Measurements from ENCODE around the gene CUX1.

Gene CUX1

DNA sequence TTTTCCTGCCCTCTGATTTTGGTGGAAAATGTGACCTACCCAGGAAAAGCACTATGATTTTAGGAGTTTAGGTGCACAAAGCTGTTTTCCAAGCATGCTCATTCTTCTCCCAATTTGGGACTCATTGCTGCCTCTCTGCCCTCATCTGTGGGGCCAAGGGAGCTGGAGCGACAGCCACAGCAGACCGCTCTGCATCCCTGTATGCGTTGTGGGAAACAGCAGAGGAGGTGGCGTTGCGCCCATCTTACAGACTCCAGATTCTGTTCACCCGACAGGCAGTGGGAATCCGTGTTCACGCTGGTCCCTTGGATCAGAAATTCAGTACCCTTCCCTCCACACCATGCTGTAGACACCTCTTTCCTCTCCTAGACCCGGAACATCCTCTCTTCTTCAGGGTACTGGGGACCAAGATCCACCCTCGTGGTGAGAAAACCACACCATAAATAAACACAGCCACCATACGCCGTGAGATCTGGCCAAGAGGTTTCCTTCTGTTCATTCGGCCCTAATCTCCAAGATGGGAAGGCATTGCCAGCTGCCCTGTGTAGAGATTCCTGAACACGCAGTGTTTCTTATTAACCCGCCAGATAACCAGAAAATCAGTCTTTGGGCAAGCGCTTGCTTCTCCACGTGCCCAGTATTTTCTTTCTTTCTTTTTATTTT lies 87.9 kb downstream of the CUX1 start:
- Mint-ChIP-seq H3K27me3 (no peaks in the 10 kb centered on the region), H3K27ac (peak overlapping the region; percentile 75), H3K36me3 (peaks cover 0 to 4% of the 10 kb centered on the region in 2 donors), H3K4me3 (no peak overlapping the region), H3K4me1 (peaks cover 16 to 36% of the 10 kb centered on the region in 2 donors), H3K9me3 (no peaks in the 10 kb centered on the region)
- no peak for DNase-seq
- no peak for ATAC-seq (replicated peaks)

DNA sequence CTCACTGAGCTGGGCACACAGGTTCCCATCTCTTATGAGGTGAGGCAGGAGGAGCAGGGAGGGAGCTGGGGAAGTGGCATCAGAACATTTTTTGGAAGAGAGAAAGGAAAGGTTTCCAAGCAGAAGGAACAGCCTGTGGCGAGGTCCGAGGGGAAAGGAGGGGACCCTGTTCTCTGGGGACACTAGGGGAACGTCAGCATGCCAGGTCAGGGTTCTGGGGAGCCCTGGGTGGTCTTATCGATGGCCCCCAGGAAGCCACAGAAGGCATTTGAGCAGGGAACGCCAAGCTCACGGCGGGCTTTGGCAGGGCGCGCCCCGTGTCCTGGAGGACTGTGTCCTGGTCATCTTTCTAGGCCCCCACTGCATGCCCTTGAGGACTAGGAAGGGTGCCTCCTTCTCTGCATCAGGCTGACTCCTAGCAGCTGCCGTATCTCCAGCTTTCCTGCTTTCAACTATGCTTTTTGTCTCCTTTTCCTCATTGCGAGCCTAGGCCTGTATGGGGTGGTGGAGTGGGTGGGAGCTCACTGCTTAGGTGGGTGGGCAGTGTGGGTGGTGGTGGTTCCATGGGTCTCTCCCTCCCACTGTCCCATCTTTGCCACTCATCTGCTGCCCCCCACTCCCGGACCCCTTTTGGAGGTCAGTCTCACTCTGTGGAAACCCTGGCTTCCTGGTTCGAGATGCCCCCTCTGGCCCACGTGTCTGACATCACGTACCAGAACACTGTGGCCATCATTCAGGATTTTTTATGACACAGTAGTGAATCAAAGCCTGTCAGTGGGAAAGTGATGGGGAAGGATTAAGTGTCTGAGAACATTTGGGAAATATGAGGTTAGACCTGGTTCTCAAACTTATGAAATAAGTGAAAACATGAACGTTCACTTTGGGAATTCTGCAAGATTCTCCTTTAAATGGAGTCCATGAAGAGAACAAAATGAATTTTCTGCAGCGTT lies 89.1 kb downstream of the CUX1 start:
- no peak overlapping the region for H3K4me3 Mint-ChIP-seq
- peaks cover 19 to 39% of the 10 kb centered on the region in 2 donors for H3K4me1 Mint-ChIP-seq
- no peak for DNase-seq
- peaks cover 0 to 4% of the 10 kb centered on the region in 2 donors for H3K36me3 Mint-ChIP-seq
- no peaks in the 10 kb centered on the region for H3K9me3 Mint-ChIP-seq
- H3K27me3 Mint-ChIP-seq = no peaks in the 10 kb centered on the region
- ATAC-seq (replicated peaks) = no peak
- H3K27ac Mint-ChIP-seq = no peak overlapping the region

DNA sequence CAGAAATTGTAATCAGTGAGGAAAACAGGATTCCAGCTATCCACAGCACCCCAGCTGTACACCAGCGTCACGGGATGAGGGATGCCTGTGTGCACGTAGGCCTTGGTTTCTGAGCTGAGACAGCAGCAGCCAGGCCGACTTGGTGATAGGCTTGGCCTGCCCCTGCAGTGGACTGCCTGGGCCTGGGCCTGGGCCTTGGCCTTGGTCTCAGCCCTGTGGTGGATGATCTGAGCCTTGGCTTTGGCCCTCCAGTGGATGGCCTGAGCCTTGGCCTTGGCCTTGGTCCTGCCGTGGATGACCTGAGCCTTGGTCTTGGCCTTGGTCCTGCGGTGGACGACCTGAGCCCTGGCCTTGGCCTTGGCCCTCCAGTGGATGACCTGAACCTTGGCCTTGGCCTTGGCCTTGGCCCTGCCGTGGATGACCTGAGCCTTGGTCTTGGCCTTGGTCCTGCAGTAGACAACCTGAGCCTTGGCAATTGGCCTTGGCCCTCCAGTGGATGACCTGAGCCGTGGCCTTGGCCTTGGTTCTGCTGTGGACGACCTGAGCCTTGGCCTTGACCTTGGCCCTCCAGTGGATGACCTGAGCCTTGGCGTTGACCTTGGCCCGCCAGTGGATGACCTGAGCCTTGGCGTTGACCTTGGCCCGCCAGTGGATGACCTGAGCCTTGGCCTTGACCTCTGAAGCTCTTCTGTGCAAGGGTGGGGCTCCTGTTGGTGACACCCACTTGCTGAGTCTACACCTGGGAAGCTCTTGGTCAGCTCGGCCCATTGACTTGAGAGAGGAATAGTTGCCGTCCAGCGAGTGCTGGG lies 93.8 kb downstream of the CUX1 start:
- no peak for ATAC-seq (replicated peaks)
- H3K4me1 Mint-ChIP-seq = peaks cover 26 to 42% of the 10 kb centered on the region in 2 donors
- H3K9me3 Mint-ChIP-seq = no peaks in the 10 kb centered on the region
- DNase-seq = no peak
- no peaks in the 10 kb centered on the region for H3K27me3 Mint-ChIP-seq
- no peak overlapping the region for H3K4me3 Mint-ChIP-seq
- H3K36me3 Mint-ChIP-seq = peaks cover 6 to 20% of the 10 kb centered on the region in 2 donors
- no peak overlapping the region for H3K27ac Mint-ChIP-seq

DNA sequence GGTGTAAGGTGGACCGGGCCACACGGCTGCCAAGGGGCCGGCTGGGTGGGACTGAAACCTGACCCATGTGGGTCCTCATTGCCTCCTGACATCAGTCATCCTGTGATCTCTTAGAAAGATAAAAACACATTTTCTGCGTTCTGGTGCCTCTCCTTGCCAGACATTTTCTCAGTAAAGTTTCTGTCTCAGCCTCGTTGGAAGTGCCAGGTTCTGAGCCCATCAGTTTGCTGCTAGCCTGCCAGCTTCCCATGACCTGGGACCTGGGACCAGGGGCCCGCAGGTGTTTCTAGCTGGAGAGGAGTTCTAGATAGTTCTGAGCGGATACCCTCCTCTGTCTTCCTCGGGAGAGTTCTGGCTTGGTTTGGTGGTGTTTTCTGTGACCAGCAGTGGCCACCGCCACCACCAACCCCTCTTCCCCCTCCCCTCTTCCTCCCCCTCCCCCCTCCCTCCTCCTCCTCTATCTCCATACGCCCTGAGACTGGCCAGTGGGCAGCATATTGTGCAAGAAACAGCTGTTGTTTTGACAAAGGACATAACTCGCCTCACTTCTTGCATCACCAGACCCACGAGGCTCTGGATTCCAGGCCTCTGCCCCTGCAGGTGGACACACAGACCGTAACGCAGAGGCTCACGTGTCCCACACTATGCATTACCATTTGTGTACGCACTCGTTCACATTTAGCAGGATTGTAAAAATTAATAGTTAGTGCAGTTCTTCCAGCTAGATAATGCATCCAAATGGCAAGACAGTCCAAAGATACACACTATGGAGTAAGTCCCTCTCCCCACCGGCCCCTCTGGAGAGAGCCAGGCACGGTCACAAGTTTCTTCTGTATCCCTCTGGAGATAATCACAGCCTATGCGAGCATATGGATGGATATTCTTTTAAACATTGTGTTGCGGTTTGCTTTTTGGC lies 94.6 kb downstream of the CUX1 start:
- Mint-ChIP-seq H3K9me3 (no peaks in the 10 kb centered on the region), H3K27me3 (no peaks in the 10 kb centered on the region), H3K36me3 (peaks cover 13 to 29% of the 10 kb centered on the region in 2 donors), H3K27ac (no peak overlapping the region), H3K4me3 (no peak overlapping the region), H3K4me1 (peaks cover 26 to 40% of the 10 kb centered on the region in 2 donors)
- DNase-seq = no peak
- ATAC-seq (replicated peaks) = no peak

DNA sequence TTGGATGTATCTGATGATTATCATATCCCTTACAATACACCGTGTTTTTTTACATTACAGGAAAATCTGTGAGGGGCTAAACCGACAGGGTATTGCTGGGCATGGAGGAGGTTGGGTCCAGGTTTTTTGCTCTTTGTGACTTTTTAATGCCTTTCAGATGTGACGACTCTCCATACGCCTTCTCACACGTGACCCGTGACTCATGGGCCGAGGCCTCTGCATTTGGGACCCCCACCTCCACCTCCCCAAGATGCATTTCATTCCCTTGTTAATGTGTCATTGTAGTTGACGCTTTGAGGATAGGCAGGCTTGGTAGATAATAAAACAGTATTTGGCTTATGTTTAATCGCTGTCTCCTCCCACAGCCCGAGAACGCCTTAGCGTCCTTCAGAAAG lies 95.3 kb downstream of the CUX1 start:
- no peak for DNase-seq
- Mint-ChIP-seq H3K36me3 (peaks cover 14 to 32% of the 10 kb centered on the region in 2 donors), H3K9me3 (no peaks in the 10 kb centered on the region), H3K27me3 (no peaks in the 10 kb centered on the region), H3K4me1 (peaks cover 26 to 36% of the 10 kb centered on the region in 2 donors), H3K4me3 (no peak overlapping the region), H3K27ac (no peak overlapping the region)
- ATAC-seq (replicated peaks) = no peak

DNA sequence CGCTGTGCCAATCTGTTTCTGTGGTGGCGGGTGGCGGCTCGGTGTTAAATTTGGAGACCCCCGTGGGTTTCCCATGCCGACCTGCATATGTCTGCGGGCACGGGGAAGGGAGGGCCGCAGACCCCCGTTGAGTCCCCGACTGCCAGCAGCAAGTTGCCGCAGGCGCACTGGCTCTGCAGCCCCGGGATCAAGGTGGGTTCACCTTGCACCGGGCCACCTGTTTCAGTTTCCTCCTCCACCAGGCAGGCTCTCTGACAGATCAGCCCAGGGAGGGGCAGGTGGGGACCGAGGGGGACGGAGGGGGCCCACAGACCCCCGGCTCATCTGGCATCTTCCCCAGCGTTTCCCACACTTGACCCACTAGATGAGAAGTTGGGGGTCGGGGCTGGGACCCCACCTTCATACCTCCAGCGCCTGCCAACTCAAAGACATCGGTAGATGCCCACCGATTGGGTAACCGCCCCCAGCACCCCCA lies 95.9 kb downstream of the CUX1 start:
- H3K27ac Mint-ChIP-seq = no peak overlapping the region
- ATAC-seq (replicated peaks) (no peak), DNase-seq (no peak)
- peaks cover 24 to 35% of the 10 kb centered on the region in 2 donors for H3K4me1 Mint-ChIP-seq
- H3K36me3 Mint-ChIP-seq = peaks cover 17 to 37% of the 10 kb centered on the region in 2 donors
- no peak overlapping the region for H3K4me3 Mint-ChIP-seq
- H3K27me3 Mint-ChIP-seq = no peaks in the 10 kb centered on the region
- no peaks in the 10 kb centered on the region for H3K9me3 Mint-ChIP-seq

DNA sequence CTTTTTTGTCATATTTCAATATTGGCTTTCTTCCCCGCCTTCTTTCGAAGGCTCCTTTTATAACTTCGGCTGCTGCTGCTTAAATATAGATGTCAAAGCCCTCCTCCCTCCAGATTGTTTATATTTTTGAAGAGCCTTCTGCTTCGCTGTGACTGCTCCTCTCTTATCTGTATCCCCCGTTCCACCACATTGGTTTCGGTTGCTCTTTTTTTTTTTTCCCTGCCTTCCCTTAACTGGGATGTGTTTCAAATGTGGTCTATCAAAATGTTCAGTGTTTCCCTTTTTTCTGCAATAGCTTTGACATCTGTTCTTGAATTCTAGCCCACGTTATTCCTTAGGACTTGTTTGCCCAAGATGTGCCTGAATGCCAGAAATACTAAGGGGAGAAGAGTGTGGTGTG lies 96.4 kb downstream of the CUX1 start:
- Mint-ChIP-seq H3K4me1 (peaks cover 21 to 35% of the 10 kb centered on the region in 2 donors), H3K27me3 (no peaks in the 10 kb centered on the region), H3K36me3 (peaks cover 22 to 39% of the 10 kb centered on the region in 2 donors), H3K4me3 (no peak overlapping the region), H3K27ac (peak overlapping the region; percentile 42), H3K9me3 (no peaks in the 10 kb centered on the region)
- no peak for DNase-seq
- ATAC-seq (replicated peaks) = no peak

DNA sequence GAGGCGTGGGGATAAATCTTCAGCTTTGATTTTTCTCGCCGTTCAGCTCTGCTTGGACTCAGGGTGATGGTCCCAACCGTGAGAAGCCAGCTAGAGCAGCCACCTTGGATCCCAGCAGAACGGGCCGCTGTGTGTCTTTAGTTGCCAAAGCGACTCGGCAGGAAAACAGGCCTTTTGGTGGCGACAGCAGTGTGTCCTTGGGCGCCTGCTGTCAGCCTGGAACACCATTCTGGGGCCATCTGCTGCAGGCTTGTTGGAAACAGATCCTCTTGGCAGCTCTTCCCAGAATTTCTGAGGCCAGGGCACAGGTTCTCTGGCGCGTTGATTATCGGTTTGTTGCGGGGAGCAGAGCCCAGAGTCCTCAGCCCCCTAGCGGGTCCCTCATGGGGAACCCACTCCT lies 97.6 kb downstream of the CUX1 start:
- Mint-ChIP-seq H3K4me3 (no peak overlapping the region), H3K27me3 (no peaks in the 10 kb centered on the region), H3K27ac (no peak overlapping the region), H3K4me1 (peaks cover 26 to 35% of the 10 kb centered on the region in 2 donors), H3K9me3 (no peaks in the 10 kb centered on the region), H3K36me3 (peaks cover 29 to 48% of the 10 kb centered on the region in 2 donors)
- DNase-seq (no peak), ATAC-seq (replicated peaks) (no peak)

DNA sequence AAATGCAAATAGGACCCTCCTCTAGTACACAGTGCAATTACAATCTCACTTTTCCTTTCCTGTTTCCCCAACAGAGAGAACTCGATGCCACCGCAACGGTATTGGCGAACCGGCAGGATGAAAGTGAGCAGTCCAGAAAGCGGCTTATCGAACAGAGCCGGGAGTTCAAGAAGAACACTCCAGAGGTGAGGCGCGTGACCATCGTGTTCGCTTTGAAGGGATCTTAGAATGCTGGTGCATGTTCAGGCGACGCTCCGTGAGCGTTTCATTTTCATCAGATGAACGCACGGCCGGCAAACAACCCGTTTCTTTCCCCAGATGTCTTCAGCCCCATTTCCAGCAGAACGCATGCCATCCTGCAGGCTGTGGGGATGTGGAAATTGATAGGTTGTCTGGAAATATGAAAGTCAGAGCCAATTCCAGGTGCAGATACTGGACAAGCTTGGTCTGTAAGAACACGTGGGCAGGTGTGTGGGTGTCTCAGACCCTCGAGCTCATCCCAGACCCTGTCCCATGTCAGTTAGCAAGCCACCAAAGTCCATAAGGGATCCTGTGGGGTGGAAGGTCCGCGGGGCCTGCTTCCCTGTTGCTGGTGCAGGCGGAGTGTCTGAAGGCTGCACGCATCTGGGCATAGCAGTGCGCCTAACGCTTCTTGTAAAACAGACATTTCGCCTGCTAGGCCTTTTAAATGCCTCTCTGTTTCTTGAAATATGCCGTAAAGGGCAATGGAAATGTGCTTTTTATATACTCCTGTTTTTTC lies 98.8 kb downstream of the CUX1 start:
- ATAC-seq (replicated peaks) = no peak
- no peak overlapping the region for H3K4me3 Mint-ChIP-seq
- H3K36me3 Mint-ChIP-seq = peaks cover 29 to 48% of the 10 kb centered on the region in 2 donors
- no peak for DNase-seq
- H3K27ac Mint-ChIP-seq = no peak overlapping the region
- H3K9me3 Mint-ChIP-seq = no peaks in the 10 kb centered on the region
- H3K4me1 Mint-ChIP-seq = peaks cover 26 to 35% of the 10 kb centered on the region in 2 donors
- no peaks in the 10 kb centered on the region for H3K27me3 Mint-ChIP-seq

DNA sequence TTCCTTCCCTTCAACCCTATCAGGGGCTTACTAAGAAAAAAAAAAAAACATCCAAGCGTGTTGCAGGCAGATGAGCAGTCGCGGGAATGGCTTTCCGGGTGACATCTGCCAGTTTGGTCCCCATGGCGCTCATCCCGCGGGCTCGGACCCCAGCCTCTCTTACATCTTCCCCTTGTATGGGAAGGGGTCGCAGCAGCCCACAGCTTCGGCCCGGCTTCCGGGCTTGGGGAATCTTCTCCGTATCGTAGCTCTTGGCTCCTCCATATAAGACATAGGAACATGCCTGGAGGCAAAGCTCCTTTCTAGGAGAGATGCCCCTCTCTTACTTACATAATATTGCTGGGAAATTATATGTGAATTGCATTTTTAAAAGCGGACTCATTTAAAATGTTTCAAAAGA lies 99.5 kb downstream of the CUX1 start:
- ATAC-seq (replicated peaks) (no peak), DNase-seq (no peak)
- Mint-ChIP-seq H3K36me3 (peaks cover 29 to 48% of the 10 kb centered on the region in 2 donors), H3K27me3 (no peaks in the 10 kb centered on the region), H3K27ac (no peak overlapping the region), H3K9me3 (no peaks in the 10 kb centered on the region), H3K4me1 (peaks cover 20 to 28% of the 10 kb centered on the region in 2 donors), H3K4me3 (no peak overlapping the region)

DNA sequence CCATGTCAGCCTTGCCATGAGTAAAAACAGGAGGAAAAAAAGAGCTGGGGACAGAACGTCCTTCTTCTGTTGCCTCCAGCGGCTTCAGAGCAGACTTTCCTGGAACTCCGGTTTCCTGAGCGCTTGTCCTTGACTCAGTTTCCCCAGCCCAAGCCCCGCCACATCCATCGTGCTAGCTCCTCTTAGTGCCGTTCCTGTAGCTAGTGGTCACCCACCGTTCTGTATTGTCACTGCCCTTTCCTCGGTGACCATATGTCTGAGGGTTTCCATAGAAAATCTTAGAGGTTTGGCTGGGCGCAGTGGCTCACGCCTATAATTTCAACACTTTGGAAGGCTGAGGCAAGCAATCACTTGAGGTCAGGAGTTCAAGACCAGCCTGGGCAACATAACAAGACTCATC lies 100.1 kb downstream of the CUX1 start:
- ATAC-seq (replicated peaks) (no peak), DNase-seq (no peak)
- H3K4me1 Mint-ChIP-seq = peaks cover 20 to 23% of the 10 kb centered on the region in 2 donors
- no peaks in the 10 kb centered on the region for H3K9me3 Mint-ChIP-seq
- no peak overlapping the region for H3K4me3 Mint-ChIP-seq
- peaks cover 31 to 43% of the 10 kb centered on the region in 2 donors for H3K36me3 Mint-ChIP-seq
- no peak overlapping the region for H3K27ac Mint-ChIP-seq
- H3K27me3 Mint-ChIP-seq = no peaks in the 10 kb centered on the region

DNA sequence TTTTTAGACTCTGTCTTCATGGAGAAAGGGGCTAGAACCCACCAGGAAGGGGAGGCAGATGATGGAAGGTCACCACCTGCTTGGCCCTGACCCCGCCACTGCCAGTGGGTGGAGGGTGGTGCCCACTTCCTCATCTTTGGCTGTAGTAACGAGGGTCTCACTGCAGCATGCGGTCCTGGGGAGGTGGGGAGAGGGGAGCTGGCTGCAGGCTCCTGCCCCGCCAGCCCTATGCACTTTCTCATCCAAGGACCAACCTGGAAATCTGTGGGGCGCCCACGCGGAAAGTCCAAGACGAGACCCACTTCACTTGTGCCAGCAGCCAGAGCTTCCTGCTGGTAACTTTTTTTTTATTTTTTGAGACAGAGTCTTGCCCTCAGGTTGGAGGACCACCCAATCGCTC lies 101.0 kb downstream of the CUX1 start:
- H3K4me1 Mint-ChIP-seq = peaks cover 20% of the 10 kb centered on the region in 2 donors
- no peaks in the 10 kb centered on the region for H3K27me3 Mint-ChIP-seq
- H3K27ac Mint-ChIP-seq = peak overlapping the region; percentile 5
- ATAC-seq (replicated peaks) = no peak
- DNase-seq = no peak
- H3K9me3 Mint-ChIP-seq = no peaks in the 10 kb centered on the region
- peaks cover 36 to 47% of the 10 kb centered on the region in 2 donors for H3K36me3 Mint-ChIP-seq
- H3K4me3 Mint-ChIP-seq = no peak overlapping the region

Measured in stimulated activated naive B cell treated with anti-CD40 and anti-IgM and Interleukin-4, amounts not matched to agents 10 μg/mL and 1 μg/mL and 100 μg/mL, for 72 hours (primary cell).